ENCODE results near the gene JMJD6. TPM values are rescaled to one million over a fixed set of nuclear protein-coding genes. Genes with fewer than 3 reads are reported as not detected.
"Not testable (repeated sequence)": the region's sequence is repeated elsewhere in the genome, so short reads cannot be mapped to it uniquely, and the experiment has no call there.

The JMJD6 gene
- total RNA-seq, 4 donors from 2014 or later = 13.8 to 22.1 (median 17.7) TPM

DNA sequence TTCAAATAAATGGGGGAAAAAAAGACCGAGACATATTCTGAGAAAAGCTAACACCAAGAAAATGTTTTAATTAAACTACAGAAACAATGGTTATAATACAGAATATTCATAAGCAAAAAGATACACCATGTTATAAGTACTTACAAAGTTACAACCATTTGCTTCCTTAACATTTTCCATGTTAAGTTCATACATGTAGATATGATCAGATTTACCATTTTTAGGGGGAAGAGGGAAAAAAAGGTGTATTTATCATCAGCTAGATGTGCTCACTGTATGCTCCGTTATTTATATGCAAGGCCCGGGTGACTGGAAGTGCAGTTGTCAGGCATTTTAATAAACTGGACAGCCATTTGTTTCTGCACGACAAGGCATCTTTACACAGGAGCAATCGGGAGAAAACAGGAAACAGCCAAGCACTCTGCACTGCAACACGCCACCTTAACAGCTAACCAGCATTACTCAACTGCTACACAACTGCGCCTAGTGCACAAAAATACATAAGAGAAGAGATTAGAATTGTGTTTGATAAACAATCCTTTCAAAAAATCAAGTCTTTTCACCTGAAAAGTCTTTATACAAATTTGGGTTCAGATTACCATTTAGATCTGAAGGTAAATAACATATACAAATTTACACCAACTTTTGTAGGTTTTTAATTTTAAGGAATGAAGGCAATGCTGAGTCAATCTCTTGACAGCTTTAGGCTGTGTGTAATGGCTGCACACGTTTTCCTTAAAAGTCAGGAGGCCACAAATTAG, 7.9 kb upstream of the JMJD6 start:
- no peaks in the 10 kb centered on the region for H3K9me3 ChIP-seq
- DNase-seq (ENCODE audit: low spot score in 2 of 2) = no peak
- no peaks in the 10 kb centered on the region for H3K27me3 ChIP-seq
- 22% methylated on average over 8 of the region's 8 CpGs for WGBS
- TF ChIP-seq, protein P1, sequence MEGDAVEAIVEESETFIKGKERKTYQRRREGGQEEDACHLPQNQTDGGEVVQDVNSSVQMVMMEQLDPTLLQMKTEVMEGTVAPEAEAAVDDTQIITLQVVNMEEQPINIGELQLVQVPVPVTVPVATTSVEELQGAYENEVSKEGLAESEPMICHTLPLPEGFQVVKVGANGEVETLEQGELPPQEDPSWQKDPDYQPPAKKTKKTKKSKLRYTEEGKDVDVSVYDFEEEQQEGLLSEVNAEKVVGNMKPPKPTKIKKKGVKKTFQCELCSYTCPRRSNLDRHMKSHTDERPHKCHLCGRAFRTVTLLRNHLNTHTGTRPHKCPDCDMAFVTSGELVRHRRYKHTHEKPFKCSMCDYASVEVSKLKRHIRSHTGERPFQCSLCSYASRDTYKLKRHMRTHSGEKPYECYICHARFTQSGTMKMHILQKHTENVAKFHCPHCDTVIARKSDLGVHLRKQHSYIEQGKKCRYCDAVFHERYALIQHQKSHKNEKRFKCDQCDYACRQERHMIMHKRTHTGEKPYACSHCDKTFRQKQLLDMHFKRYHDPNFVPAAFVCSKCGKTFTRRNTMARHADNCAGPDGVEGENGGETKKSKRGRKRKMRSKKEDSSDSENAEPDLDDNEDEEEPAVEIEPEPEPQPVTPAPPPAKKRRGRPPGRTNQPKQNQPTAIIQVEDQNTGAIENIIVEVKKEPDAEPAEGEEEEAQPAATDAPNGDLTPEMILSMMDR (IDR thresholded peaks at IDR 0.05) = no peak
- TF ChIP-seq POLR2AphosphoS5 (IDR thresholded peaks at IDR 0.05) (no peak), POLR2A (IDR thresholded peaks at IDR 0.05) (no peak), EP300 (IDR thresholded peaks at IDR 0.05) (no peak)
- H3K27ac ChIP-seq = no peak overlapping the region
- H3K36me3 ChIP-seq = peaks cover 44% of the 10 kb centered on the region
- peak overlapping the region; percentile 82 for H3K4me3 ChIP-seq
- H3K4me1 ChIP-seq = peaks cover 67% of the 10 kb centered on the region

DNA sequence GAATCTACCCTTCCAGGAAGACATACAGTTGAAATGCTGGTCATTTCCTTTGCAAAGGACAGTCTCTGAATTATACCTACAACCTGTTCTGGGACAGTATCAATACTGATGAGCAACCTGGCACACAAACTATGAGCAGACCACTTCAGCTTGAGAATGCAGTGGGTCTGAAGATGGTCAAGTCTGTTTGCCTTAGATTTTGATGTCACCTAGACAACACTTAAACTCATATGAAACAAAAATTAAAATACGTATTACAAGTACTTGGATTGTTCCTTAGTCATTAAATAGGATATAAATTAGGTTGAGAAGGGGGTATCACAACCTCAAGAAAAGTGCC, 7.2 kb upstream of the JMJD6 start:
- Histone ChIP-seq H3K4me1 (peaks cover 66% of the 10 kb centered on the region), H3K36me3 (peaks cover 44% of the 10 kb centered on the region)

DNA sequence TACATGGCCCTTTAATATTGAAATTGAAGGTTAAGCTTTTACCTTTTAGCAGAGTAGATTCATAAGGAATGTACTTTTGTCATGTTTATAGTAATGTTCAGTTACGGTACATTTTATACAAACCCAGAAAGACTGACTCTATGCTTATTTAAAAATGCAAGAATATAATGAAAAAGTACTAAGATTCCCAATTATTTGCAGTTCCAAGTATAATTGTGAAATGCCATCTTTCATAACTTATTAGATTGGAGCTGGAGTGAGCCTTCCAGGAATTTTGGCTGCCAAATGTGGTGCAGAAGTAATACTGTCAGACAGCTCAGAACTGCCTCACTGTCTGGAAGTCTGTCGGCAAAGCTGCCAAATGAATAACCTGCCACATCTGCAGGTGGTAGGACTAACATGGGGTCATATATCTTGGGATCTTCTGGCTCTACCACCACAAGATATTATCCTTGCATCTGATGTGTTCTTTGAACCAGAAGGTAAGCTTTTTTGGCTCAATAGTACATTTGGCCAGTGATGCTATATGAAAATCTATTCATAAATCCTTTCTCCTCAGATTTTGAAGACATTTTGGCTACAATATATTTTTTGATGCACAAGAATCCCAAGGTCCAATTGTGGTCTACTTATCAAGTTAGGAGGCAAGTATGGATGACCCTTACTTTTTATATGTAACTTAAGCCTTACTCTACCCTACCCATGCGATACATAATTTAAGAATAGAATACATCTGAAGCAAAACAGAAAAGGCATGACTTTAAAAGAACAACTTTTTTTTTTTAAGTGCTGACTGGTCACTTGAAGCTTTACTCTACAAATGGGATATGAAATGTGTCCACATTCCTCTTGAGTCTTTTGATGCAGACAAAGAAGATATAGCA, 6.6 kb upstream of the JMJD6 start:
- H3K36me3 ChIP-seq = peaks cover 44% of the 10 kb centered on the region
- no peaks in the 10 kb centered on the region for H3K9me3 ChIP-seq
- H3K27ac ChIP-seq = no peak overlapping the region
- WGBS = 58% methylated on average over 3 of the region's 3 CpGs
- no peaks in the 10 kb centered on the region for H3K27me3 ChIP-seq
- no peak for DNase-seq (ENCODE audit: low spot score in 2 of 2)
- H3K4me1 ChIP-seq = peaks cover 66% of the 10 kb centered on the region
- H3K4me3 ChIP-seq = no peak overlapping the region
- TF ChIP-seq POLR2A (IDR thresholded peaks at IDR 0.05) = no peak
- TF ChIP-seq, protein P1 (IDR thresholded peaks at IDR 0.05) = no peak
- TF ChIP-seq EP300 (IDR thresholded peaks at IDR 0.05) = no peak
- no peak for TF ChIP-seq POLR2AphosphoS5 (IDR thresholded peaks at IDR 0.05)

More for the DNA sequence above, 7.2 kb upstream of the JMJD6 start:
- no peaks in the 10 kb centered on the region for H3K27me3 ChIP-seq
- peak overlapping the region; percentile 82 for H3K4me3 ChIP-seq
- no peak for DNase-seq (ENCODE audit: low spot score in 2 of 2)
- no peak overlapping the region for H3K27ac ChIP-seq
- 67% methylated on average over 1 of the region's 1 CpG for WGBS
- H3K9me3 ChIP-seq = no peaks in the 10 kb centered on the region
- no peak for TF ChIP-seq POLR2AphosphoS5 (IDR thresholded peaks at IDR 0.05)
- TF ChIP-seq, protein P1 (IDR thresholded peaks at IDR 0.05) = no peak
- TF ChIP-seq POLR2A (IDR thresholded peaks at IDR 0.05) = no peak
- TF ChIP-seq EP300 (IDR thresholded peaks at IDR 0.05) = no peak

DNA sequence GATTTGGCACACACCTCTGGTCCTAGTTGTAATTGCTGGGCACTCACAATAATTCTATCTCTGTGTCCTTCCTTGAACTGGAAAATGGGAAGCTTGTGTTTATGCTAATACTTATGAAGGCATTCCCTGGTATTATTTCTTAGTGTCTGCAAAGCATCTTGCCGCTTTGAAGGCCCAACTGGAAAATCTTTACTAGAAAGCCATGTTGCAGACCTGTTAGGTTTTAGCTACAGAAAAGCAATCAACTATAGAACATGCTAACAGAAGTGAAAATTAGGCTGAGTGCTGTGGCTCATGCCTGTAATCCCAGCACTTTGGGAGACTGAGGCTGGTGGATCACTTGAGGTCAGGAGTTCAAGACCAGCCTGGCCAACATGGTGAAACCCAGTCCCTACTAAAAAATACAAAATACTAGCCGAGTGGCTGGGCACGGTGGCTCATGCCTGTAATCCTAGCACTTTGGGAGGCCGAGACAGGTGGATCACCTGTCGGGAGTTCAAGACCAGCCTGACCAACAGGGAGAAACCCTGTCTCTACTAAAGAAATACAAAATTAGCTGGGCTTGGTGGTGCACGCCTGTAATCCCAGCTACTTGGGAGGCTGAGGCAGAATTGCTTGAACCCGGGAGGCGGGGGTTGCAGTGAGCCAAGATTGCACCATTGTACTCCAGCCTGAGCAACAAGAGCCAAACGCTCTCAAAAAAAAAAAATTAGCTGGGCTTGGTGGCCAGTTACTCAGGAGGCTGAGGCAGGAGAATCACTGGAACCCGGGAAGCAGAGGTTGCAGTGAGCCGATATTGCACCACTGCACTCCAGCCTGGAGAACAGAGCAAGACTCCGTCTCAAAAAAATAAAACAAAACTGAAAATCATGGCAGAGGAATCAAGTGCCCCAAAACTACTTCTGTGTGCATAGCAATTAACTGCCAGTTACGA, 5.7 kb upstream of the JMJD6 start:
- WGBS = 84% methylated on average over 13 of the region's 13 CpGs
- not testable (repeated sequence) for H3K4me3 ChIP-seq; H3K27ac ChIP-seq; H3K27me3 ChIP-seq; H3K9me3 ChIP-seq; DNase-seq (ENCODE audit: low spot score in 2 of 2)
- peaks cover 44% of the 10 kb centered on the region for H3K36me3 ChIP-seq
- peaks cover 74% of the 10 kb centered on the region for H3K4me1 ChIP-seq

DNA sequence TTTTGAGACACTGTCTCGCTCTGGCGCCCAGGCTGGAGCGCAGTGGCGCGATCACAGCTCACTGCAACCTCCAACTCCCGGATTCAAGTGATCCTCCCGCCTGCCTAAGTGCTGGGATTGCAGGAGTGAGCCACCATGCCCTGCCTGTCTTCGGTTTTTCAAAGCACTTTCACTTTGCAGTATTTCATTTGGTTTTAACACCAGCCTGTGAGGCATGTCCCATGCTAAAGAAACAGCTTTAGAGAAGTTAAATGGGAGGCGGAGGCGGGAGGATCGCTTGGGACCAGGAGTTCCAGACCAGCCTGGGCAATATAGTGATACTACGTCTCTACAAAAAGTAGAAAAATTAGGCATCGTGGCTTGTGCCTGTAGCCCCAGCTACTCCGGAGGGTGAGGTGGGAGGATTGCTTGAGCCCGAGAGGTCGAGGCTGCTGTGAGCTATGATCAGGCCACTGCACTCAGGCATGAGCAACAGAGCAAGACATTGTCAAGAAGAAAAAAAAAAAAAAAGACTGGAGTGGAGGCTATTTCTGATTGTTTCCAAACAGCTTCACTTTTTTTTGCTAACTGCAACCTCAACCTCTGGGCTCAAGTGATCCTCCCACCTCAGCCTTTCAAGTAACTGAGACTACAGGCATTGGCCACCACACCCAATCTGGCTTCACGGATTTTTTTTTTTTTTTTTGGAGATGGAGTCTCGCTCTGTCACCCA, 1.5 kb upstream of the JMJD6 start:
- Histone ChIP-seq H3K4me1 (peaks cover 65% of the 10 kb centered on the region), H3K36me3 (peaks cover 37% of the 10 kb centered on the region), H3K9me3 (no peaks in the 10 kb centered on the region), H3K27ac (peak overlapping the region; percentile 97), H3K27me3 (no peaks in the 10 kb centered on the region), H3K4me3 (peak overlapping the region; percentile 83)
- TF ChIP-seq EP300 (IDR thresholded peaks at IDR 0.05) (no peak), POLR2A (IDR thresholded peaks at IDR 0.05) (no peak), POLR2AphosphoS5 (IDR thresholded peaks at IDR 0.05) (no peak)
- TF ChIP-seq, protein P1 (IDR thresholded peaks at IDR 0.05) = no peak
- DNase-seq (ENCODE audit: low spot score in 2 of 2) = peak in 1 of 2 donors; percentile 66
- WGBS = 37% methylated on average over 18 of the region's 18 CpGs
